Measurements from ENCODE around the gene AZU1.
A peak's percentile ranks its signal among the peaks of the same experiment; 100 is the strongest.

The AZU1 gene

DNA sequence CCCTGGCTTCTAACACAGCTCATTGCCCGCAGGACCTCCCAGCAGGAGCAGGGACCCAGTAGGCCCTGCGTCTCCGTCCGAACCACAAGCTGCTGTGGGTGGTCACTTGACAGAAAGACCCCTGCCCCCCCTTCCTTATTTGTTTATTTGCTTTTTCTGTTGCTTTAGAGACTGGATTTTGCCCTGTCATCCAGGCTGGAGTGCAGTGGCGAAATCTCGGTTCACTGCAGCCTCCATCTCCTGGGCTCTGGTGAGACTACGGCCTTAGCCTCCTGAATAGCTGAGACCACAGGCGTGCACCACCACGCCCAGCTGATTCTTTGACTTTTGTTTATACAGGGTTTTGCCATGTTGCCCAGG lies 38.0 kb upstream of the AZU1 start:
- H3K9ac ChIP-seq (ENCODE audit: low read depth, low read length) = peak overlapping the region; percentile 5; the same call in 1 of the 2 replicates
- peak overlapping the region; percentile 62 for H3K27ac ChIP-seq (ENCODE audit: low read depth, low read length)

DNA sequence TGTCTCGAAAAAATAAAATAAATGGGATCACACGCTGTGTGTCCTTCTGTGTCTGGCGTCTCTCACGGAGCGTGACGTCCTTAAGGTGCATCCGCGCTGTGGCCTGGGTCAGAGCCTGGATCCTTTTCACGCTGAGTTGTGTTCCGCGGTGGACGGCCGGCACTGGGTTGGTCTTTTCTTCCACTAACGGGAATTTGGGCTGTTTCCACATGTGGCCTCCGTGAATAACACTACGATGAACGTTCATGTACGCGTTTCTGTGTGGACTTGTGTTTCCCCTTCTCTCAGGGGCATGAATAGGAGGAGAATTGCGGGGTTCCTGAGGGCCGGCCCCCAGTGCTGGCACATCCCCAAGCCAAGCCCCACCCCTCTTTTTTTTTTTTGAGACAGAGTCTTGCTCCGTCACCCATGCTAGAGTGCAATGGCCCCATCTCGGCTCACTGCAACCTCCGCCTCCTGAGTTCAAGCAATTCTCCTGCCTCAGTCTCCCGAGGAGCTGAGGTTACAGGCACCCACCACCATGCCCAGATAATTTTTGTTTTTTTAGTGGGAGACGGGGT lies 36.5 kb upstream of the AZU1 start:
- Histone ChIP-seq H3K27me3 (ENCODE audit: control insufficient read depth, insufficient read depth, low read length) (no peaks in the 10 kb centered on the region), H3K9ac (ENCODE audit: low read depth, low read length) (no peak overlapping the region), H3K9me3 (ENCODE audit: control insufficient read depth, insufficient read depth, low read length) (no peaks in the 10 kb centered on the region), H3K27ac (ENCODE audit: low read depth, low read length) (no peak overlapping the region), H3K4me1 (ENCODE audit: control insufficient read depth, insufficient read depth, low read length) (peaks cover 22% of the 10 kb centered on the region), H3K36me3 (ENCODE audit: control insufficient read depth, insufficient read depth, low read length) (no peaks in the 10 kb centered on the region; the same call in 1 of the 2 replicates), H3K4me3 (ENCODE audit: low read depth, low read length) (no peak overlapping the region)

More for the DNA sequence above, 38.0 kb upstream of the AZU1 start:
- peaks cover 22% of the 10 kb centered on the region for H3K4me1 ChIP-seq (ENCODE audit: control insufficient read depth, insufficient read depth, low read length)
- no peak overlapping the region for H3K4me3 ChIP-seq (ENCODE audit: low read depth, low read length)
- H3K36me3 ChIP-seq (ENCODE audit: control insufficient read depth, insufficient read depth, low read length) = no peaks in the 10 kb centered on the region; the same call in 1 of the 2 replicates
- no peaks in the 10 kb centered on the region for H3K9me3 ChIP-seq (ENCODE audit: control insufficient read depth, insufficient read depth, low read length)
- H3K27me3 ChIP-seq (ENCODE audit: control insufficient read depth, insufficient read depth, low read length) = no peaks in the 10 kb centered on the region

DNA sequence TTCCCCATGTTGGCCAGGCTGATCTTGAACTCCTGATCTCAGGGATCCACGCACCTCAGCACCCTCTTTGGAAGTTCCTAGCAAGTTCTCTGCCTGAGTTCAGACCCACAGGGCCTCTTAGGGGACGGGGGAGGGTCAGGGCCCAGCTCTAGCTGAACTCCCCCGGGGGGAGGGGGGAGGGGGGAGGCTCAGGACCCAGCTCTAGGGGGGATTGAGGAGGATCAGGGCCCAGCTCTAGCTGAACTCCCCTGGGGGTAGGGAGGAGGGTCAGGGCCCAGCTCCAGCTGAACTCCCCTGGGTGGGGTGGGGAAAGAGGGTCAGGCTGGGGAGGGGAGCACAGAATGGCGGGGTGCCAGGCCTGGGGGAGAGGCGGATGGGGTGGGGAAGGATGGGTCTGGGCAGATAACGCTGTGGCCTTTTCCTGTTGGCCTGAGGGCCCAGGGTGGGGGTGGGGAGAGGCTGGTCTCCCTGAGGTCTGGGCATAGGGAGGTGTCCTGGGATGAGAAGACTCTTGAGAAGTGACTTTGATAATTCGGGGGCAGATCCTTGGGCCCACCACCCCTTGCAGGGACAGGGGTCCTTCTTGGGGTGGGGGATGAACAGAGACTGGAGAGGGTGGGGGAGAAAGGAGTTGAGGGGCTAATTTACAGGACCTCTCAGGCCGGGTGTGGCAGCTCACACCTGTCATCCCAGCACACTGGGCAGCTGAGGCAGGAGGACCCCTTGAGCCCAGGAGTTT lies 35.9 kb upstream of the AZU1 start:
- Histone ChIP-seq H3K4me3 (ENCODE audit: low read depth, low read length) (no peak overlapping the region), H3K27me3 (ENCODE audit: control insufficient read depth, insufficient read depth, low read length) (no peaks in the 10 kb centered on the region), H3K36me3 (ENCODE audit: control insufficient read depth, insufficient read depth, low read length) (no peaks in the 10 kb centered on the region; the same call in 1 of the 2 replicates), H3K9ac (ENCODE audit: low read depth, low read length) (no peak overlapping the region), H3K27ac (ENCODE audit: low read depth, low read length) (no peak overlapping the region), H3K9me3 (ENCODE audit: control insufficient read depth, insufficient read depth, low read length) (no peaks in the 10 kb centered on the region), H3K4me1 (ENCODE audit: control insufficient read depth, insufficient read depth, low read length) (peaks cover 22% of the 10 kb centered on the region)

DNA sequence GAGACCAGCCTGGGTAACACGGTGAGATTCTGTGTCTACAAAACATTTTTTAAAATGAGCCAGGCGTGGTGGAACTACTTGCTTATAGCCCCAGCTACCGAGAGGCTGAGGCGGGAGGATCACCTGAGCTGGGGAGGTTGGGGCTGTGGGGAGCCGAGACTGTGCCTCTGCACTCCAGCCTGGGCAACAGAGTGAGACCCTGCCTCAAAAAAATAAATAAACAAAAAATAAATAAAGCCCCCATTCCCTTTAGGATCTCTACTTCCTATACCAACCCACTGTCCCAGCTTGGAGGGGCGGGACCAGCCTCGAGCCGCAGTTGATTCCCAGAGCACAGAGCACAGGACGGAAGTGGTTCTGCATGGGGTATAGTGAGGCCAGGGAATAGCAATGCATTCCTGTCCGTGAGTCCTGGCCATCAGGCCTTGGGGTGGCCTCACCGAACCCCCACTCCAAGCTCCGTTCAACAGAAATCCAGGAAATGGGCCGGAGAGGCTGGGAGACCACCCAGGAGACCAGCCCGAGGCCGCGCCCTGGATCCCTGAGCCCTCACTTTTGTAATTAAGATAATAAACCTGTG lies 35.2 kb upstream of the AZU1 start:
- H3K27me3 ChIP-seq (ENCODE audit: control insufficient read depth, insufficient read depth, low read length) = no peaks in the 10 kb centered on the region
- no peak overlapping the region for H3K27ac ChIP-seq (ENCODE audit: low read depth, low read length)
- H3K4me1 ChIP-seq (ENCODE audit: control insufficient read depth, insufficient read depth, low read length) = peaks cover 22% of the 10 kb centered on the region
- H3K9ac ChIP-seq (ENCODE audit: low read depth, low read length) = no peak overlapping the region
- H3K36me3 ChIP-seq (ENCODE audit: control insufficient read depth, insufficient read depth, low read length) = no peaks in the 10 kb centered on the region; the same call in 1 of the 2 replicates
- no peaks in the 10 kb centered on the region for H3K9me3 ChIP-seq (ENCODE audit: control insufficient read depth, insufficient read depth, low read length)
- H3K4me3 ChIP-seq (ENCODE audit: low read depth, low read length) = no peak overlapping the region

DNA sequence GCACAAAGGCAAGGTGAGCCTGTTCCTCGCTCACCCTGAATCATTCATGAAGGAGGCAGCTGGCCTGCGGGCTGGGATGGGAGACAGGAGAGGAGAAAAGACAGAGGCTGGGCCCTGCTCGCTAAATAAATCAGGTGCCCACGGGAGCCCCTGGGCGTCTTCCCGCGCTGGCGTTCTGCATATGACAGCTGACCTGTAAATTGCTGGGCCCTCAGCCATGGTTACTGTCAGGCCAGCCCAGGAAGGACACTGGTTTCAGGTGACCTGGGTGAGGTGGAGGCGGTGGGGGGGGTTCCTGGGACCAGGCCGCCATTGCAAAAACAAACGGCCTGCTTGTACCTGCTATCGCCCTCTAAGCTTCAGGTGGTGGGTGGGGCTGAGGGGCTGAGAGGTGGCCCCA lies 33.8 kb upstream of the AZU1 start:
- H3K4me3 ChIP-seq (ENCODE audit: low read depth, low read length) = no peak overlapping the region
- peaks cover 5% of the 10 kb centered on the region; the same call in 1 of the 2 replicates for H3K36me3 ChIP-seq (ENCODE audit: control insufficient read depth, insufficient read depth, low read length)
- no peaks in the 10 kb centered on the region for H3K9me3 ChIP-seq (ENCODE audit: control insufficient read depth, insufficient read depth, low read length)
- H3K27me3 ChIP-seq (ENCODE audit: control insufficient read depth, insufficient read depth, low read length) = no peaks in the 10 kb centered on the region
- H3K27ac ChIP-seq (ENCODE audit: low read depth, low read length) = no peak overlapping the region
- H3K9ac ChIP-seq (ENCODE audit: low read depth, low read length) = no peak overlapping the region
- peaks cover 18% of the 10 kb centered on the region for H3K4me1 ChIP-seq (ENCODE audit: control insufficient read depth, insufficient read depth, low read length)

DNA sequence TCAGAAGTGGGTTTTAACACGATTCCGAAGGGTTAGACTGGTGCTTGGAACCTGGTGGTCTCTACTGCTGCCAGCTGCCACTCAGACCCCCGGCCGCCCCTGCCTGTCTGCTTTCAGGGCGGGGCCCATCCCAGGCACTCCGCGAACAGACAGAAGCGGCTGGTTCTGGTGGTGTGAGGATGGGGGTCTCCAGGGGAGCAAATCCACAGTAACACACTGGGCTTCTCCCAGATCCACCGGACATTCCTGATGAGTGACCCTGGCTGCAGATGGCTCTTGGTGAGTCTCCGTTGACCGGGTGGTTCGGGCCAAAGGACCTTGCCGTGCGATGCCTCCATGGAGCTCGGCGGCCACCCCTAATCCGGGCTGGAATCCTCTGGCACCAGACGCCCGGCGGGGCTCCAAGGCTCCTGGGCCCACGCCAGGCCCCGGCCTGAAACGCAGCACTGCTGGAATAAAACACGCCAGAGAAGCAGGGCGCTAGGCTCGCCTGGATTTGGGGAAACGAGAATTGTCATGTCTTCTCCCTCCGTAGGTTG lies 32.5 kb upstream of the AZU1 start:
- Histone ChIP-seq H3K4me1 (ENCODE audit: control insufficient read depth, insufficient read depth, low read length) (peaks cover 16% of the 10 kb centered on the region), H3K27ac (ENCODE audit: low read depth, low read length) (no peak overlapping the region), H3K9me3 (ENCODE audit: control insufficient read depth, insufficient read depth, low read length) (no peaks in the 10 kb centered on the region), H3K36me3 (ENCODE audit: control insufficient read depth, insufficient read depth, low read length) (peaks cover 16% of the 10 kb centered on the region), H3K9ac (ENCODE audit: low read depth, low read length) (no peak overlapping the region), H3K4me3 (ENCODE audit: low read depth, low read length) (no peak overlapping the region), H3K27me3 (ENCODE audit: control insufficient read depth, insufficient read depth, low read length) (no peaks in the 10 kb centered on the region)

DNA sequence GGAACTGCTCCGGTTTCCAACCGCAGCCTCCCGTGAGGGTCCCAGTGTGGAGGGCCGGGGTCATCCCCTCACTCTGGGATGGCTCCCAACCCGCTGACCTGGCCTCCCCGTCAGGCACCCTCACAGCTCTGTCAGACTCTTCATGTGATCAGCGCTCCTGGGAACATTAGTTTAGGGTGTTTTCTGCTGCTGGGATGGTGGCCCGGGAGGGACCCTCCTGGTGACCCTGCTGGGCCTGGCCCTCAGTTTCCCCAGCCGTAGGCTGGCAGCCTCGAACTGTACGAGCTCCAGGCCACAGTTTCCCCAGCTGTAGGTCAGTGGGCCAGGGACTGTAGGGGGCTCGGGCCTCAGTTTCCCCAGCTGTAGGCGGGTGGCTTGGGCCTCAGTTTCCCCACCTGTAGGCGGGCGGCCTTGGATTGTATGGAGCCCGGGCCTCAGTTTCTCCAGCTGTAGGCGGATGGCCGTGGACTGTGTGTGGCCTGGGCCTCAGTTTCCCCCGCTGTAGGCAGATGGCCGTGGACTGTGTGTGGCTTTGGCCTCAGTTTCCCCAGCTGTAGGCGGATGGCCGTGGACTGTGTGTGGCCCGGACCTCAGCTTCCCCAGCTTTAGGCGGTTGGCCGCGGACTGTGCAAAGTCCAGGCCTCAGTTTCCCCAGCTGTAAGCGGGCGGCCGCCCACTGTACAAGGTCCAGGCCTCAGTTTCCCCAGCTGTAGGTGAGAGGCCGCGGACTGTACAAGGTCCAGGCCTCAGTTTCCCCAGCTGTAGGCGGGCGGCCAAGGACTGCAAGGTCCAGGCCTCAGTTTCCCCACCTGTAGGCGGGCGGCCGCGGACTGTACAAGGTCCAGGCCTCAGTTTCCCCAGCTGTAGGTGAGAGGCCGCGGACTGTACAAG lies 31.7 kb upstream of the AZU1 start:
- Histone ChIP-seq H3K4me3 (ENCODE audit: low read depth, low read length) (no peak overlapping the region; the same call in 1 of the 2 replicates), H3K27ac (ENCODE audit: low read depth, low read length) (no peak overlapping the region), H3K9me3 (ENCODE audit: control insufficient read depth, insufficient read depth, low read length) (no peaks in the 10 kb centered on the region), H3K9ac (ENCODE audit: low read depth, low read length) (no peak overlapping the region), H3K36me3 (ENCODE audit: control insufficient read depth, insufficient read depth, low read length) (peaks cover 24% of the 10 kb centered on the region), H3K27me3 (ENCODE audit: control insufficient read depth, insufficient read depth, low read length) (no peaks in the 10 kb centered on the region), H3K4me1 (ENCODE audit: control insufficient read depth, insufficient read depth, low read length) (peaks cover 22% of the 10 kb centered on the region)

DNA sequence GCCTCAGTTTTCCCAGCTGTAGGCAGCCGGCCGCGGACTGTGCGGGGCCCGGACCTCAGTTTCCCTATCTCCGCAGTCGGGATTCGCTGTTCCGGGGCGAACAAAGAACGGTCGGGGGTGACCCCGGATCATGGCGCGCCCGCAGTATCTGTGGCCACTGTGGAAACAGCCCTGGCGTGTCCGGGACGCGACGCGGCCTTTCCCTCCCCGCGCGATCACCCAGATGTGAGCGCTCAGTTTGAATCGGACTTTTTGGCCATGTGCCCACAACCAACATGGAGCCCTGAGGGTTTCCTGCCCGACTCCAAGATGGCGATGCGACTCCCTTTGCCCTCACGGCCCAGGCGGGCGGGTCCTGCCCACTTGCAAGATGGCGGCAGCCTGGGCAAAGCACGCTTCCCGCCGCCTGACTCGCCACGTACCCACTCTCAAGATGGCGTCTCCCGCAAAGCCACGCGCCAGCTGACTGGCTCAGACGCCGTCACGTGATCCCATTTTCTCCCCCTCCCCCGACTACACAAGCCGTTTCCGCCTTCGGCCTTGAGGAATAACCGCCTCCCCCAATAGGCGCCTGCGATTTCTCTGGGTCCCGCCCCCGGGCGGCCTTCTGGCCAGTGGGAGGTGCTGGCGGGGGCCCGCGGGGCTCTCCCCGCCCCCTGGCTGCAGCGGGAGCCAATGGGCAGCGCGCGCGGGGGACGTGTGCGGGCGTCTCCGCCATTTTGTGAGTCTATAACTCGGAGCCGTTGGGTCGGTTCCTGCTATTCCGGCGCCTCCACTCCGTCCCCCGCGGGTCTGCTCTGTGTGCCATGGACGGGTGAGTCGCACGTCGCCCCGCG lies 30.7 kb upstream of the AZU1 start, which contains the start of gene PTBP1:
Gene PTBP1, plus strand, starts transcription at position 761 of the 836 bp plus-strand sequence. Its CDS starts 46 bp downstream, at position 807.
- Histone ChIP-seq H3K36me3 (ENCODE audit: control insufficient read depth, insufficient read depth, low read length) (peaks cover 33% of the 10 kb centered on the region), H3K9ac (ENCODE audit: low read depth, low read length) (peak within 1 kb of the TSS; percentile 94), H3K9me3 (ENCODE audit: control insufficient read depth, insufficient read depth, low read length) (no peaks in the 10 kb centered on the region), H3K4me1 (ENCODE audit: control insufficient read depth, insufficient read depth, low read length) (peaks cover 25% of the 10 kb centered on the region), H3K27me3 (ENCODE audit: control insufficient read depth, insufficient read depth, low read length) (no peaks in the 10 kb centered on the region), H3K27ac (ENCODE audit: low read depth, low read length) (peak within 1 kb of the TSS; percentile 99), H3K4me3 (ENCODE audit: low read depth, low read length) (peak within 1 kb of the TSS; percentile 98)

DNA sequence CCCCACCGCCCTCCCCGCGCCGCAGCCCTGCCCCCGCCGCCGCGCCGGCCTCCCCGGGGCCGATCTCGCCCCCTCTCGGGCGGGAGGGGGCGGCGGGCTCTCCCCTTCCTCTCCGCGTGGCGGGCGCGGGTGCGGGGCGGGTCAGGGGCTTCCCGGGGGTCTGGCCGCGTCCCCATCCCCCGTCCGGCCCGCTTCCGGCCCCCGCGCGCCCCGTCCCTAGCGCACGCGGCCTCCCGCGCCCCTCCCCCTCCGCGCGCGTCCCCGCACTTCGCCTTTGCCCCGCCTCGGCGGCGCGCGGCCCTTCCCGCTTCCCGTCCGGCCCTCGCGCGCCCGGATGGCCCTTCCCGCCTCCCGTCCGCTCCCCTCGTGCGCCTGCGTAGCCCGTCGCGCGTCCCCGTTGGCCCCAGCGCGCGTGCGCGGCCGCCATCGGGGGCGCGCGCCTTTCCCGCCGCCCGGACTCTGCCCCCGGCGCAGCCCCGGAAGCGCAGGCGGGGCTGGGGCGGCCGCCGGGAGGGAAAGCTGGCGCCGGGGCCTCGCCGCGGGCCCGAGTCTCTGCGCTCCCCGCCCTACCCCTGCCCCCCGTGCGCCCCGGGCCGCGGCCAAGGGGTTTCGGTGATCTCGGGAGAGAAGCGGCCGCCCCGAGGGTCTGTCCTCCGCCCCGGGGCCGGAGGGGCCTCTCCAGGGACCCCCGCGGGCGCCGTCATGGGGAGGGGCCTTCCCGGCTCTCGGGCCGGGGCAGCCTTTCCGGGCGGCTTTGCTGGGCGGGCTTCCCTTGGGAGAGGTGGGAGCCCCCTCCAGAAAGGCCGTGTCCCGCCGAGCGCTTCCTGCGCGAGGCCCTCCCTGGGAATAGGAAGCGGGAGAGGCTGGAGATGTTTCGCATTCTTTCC lies 29.9 kb upstream of the AZU1 start:
- Histone ChIP-seq H3K9ac (ENCODE audit: low read depth, low read length) (peak overlapping the region; percentile 94), H3K36me3 (ENCODE audit: control insufficient read depth, insufficient read depth, low read length) (peaks cover 42% of the 10 kb centered on the region), H3K4me3 (ENCODE audit: low read depth, low read length) (peak overlapping the region; percentile 98), H3K4me1 (ENCODE audit: control insufficient read depth, insufficient read depth, low read length) (peaks cover 24% of the 10 kb centered on the region), H3K27me3 (ENCODE audit: control insufficient read depth, insufficient read depth, low read length) (no peaks in the 10 kb centered on the region), H3K9me3 (ENCODE audit: control insufficient read depth, insufficient read depth, low read length) (no peaks in the 10 kb centered on the region), H3K27ac (ENCODE audit: low read depth, low read length) (peak overlapping the region; percentile 99)
